K562 (cell line): ENCODE results near the gene KCNE1. TPM values are rescaled to one million over a fixed set of nuclear protein-coding genes. Genes with fewer than 3 reads are reported as not detected.

Experiments
- ATAC-seq: fragments of 200-7000 bp; cut with Tn5 transposase; 3 replicates; pipeline ENCODE4 v1.9.1; 2020; ENCODE audit warnings: moderate library complexity
- BruUV-seq: library from RNA; stranded (reverse); fragments of 400-500 nt; replicated peaks from 2 replicates; lab custom pipeline; 2021; lab: Mats Ljungman, UMichigan
- CTCF ChIA-PET: fragments of 300-600 bp; formaldehyde crosslinking; extraction: SDS; loops from one replicate; lab custom pipeline; 2021; ENCODE audit warnings: low intra/inter-chr PET ratio; lab: Yijun Ruan, JAX
- POLR2A ChIA-PET: fragments of 300-600, 350-650 bp; sonication (Branson Sonifier 250); formaldehyde crosslinking; extraction: SDS; loops from one replicate; lab custom pipeline; 2021; ENCODE audit warnings: antibody characterized with exemption, inconsistent platforms; lab: Yijun Ruan, JAX
- DNase-seq, 4 experiments: peaks; one replicate each; pipeline versions ENCODE4 v3.0.0 to v3.0.0-alpha.2; 2011 to 2018; ENCODE audit warnings: low spot score in 3 of 4, mixed read lengths in 3 of 4; ENCODE audit errors: extremely low read depth in 1 of 4
- FAIRE-seq: peaks from 2 replicates; lab custom pipeline; 2011; peaks lifted over from hg19 to GRCh38; lab: Jason Lieb, UNC
- H2AFZ ChIP-seq: 2 replicates; pipeline ENCODE4 v1.6.0; 2011; ENCODE audit warnings: low read depth, low read length, control low read depth, inconsistent platforms
- H3K27ac ChIP-seq: fragments of 200-600 bp; 3 replicates; pipeline ENCODE4 v1.8.0; 2011; ENCODE audit warnings: low read depth, mild to moderate bottlenecking, control low read depth, inconsistent platforms, low read length, moderate library complexity, mixed read lengths; ENCODE audit errors: extremely low read depth
- H3K27me3 ChIP-seq, 2 experiments: fragments of 300-600 bp in 1 of 2; 2 replicates in 1 of 2; 3 replicates in 1 of 2; pipeline versions ENCODE4 v1.6.0 to v1.8.0; 2011; ENCODE audit warnings: inconsistent platforms in 2 of 2, low read length in 2 of 2, mild to moderate bottlenecking in 1 of 2, mixed read lengths in 1 of 2, moderate library complexity in 1 of 2; ENCODE audit not compliant: control insufficient read depth in 2 of 2, insufficient read depth in 2 of 2
- H3K36me3 ChIP-seq: fragments of 300-600 bp; 3 replicates; pipeline ENCODE4 v1.8.0; 2011; ENCODE audit warnings: mild to moderate bottlenecking, low read length, inconsistent platforms; ENCODE audit not compliant: control insufficient read depth, insufficient read depth
- H3K4me1 ChIP-seq, 2 experiments: fragments of 200-600 bp in 1 of 2; replicated peaks in 1 of 2; 2 replicates in 1 of 2; 3 replicates in 1 of 2; pipeline versions ENCODE4 v1.5.1 to v1.8.0; 2011; ENCODE audit warnings: inconsistent platforms in 2 of 2, low read length in 2 of 2, mild to moderate bottlenecking in 1 of 2, mixed read lengths in 1 of 2, moderate library complexity in 1 of 2; ENCODE audit not compliant: control insufficient read depth in 2 of 2, insufficient read depth in 2 of 2
- H3K4me2 ChIP-seq: 2 replicates; pipeline ENCODE4 v1.6.1; 2011; ENCODE audit warnings: low read length, control low read depth, inconsistent platforms, mixed read lengths; ENCODE audit not compliant: insufficient read depth
- H3K4me3 ChIP-seq: fragments of 200-600 bp; sonication (generic), shearing (Covaris generic); 2 replicates; pipeline ENCODE4 v1.5.1; 2016; ENCODE audit warnings: control low read depth, inconsistent platforms
- H3K79me2 ChIP-seq: fragments of 200-600 bp; 3 replicates; pipeline ENCODE4 v1.8.0; 2011; ENCODE audit warnings: low read length, inconsistent platforms; ENCODE audit not compliant: control insufficient read depth, insufficient read depth
- H3K9ac ChIP-seq, 2 experiments: 2 replicates each; pipeline versions ENCODE4 v1.6.0 to v1.6.1; 2011; ENCODE audit warnings: low read depth in 2 of 2, low read length in 2 of 2, control low read depth in 1 of 2, inconsistent platforms in 1 of 2, mild to moderate bottlenecking in 1 of 2, mixed read lengths in 1 of 2; ENCODE audit not compliant: insufficient read depth in 1 of 2
- H3K9me1 ChIP-seq: one replicate; pipeline ENCODE4 v1.6.0; 2011; ENCODE audit warnings: inconsistent platforms, mild to moderate bottlenecking, low read length, moderate library complexity; ENCODE audit not compliant: control insufficient read depth, insufficient read depth
- H3K9me3 ChIP-seq: replicated peaks from 2 replicates; pipeline ENCODE4 v1.5.1; 2011; ENCODE audit warnings: low read depth, low read length, inconsistent platforms; ENCODE audit not compliant: control insufficient read depth, insufficient read depth
- H4K20me1 ChIP-seq: replicated peaks from 2 replicates; pipeline ENCODE4 v1.6.1; 2011; ENCODE audit warnings: low read length, inconsistent platforms, mixed read lengths; ENCODE audit not compliant: control insufficient read depth, insufficient read depth
- CBX1 ChIP-seq: sonication (generic); IDR thresholded peaks from 2 replicates; pipeline ENCODE4 v1.6.1; 2016; ENCODE audit warnings: antibody characterized with exemption, low read depth, mild to moderate bottlenecking
- CBX2 ChIP-seq: fragments of 200-600 bp; sonication (generic); IDR thresholded peaks from one replicate; pipeline ENCODE4 v1.6.1; 2012; ENCODE audit warnings: mild to moderate bottlenecking, low read length, inconsistent platforms; ENCODE audit not compliant: insufficient read depth, poor library complexity, severe bottlenecking
- MCM7 ChIP-seq, 2 experiments: fragments of 450-650 bp; IDR thresholded peaks; 2 replicates each; pipeline ENCODE4 v1.6.1; 2016 to 2018
- NCOA1 ChIP-seq: fragments of 450-650 bp; IDR thresholded peaks from 2 replicates; pipeline ENCODE4 v1.6.1; 2016; ENCODE audit warnings: low read depth
- NFE2 ChIP-seq: IDR thresholded peaks from 2 replicates; pipeline ENCODE4 v1.6.1; 2014; ENCODE audit warnings: antibody characterized with exemption, low read depth
- PTBP1 ChIP-seq: fragments of 200-400 bp; formaldehyde crosslinking; IDR thresholded peaks from 2 replicates; pipeline ENCODE4 v1.6.1; 2017; ENCODE audit warnings: low read depth, low read length
- SIRT6 ChIP-seq: IDR thresholded peaks from one replicate; pipeline ENCODE4 v1.6.1; 2012; ENCODE audit warnings: low read depth, mild to moderate bottlenecking, control low read depth, inconsistent platforms, low read length, moderate library complexity
- ZFP1 ChIP-seq: fragments of 450-650 bp; formaldehyde crosslinking; IDR thresholded peaks from 2 replicates; pipeline ENCODE4 v1.4.0; 2020; ENCODE audit warnings: mild to moderate bottlenecking, mixed read lengths
- ZNF239 ChIP-seq: fragments of 250-450 bp; sonication (Bioruptor Pico); IDR thresholded peaks from 2 replicates; pipeline ENCODE4 v1.4.0; 2020; ENCODE audit warnings: mild to moderate bottlenecking
- WGBS: fragments of 100-300 bp; shearing (Covaris generic); methylation state at CpG from one replicate; pipeline ENCODE4 v1.1.6; 2016; ENCODE audit warnings: low coverage, mixed read lengths; ENCODE audit not compliant: insufficient coverage; ENCODE audit errors: missing lambda C conversion rate; 5-methylcytosine and 5-hydroxymethylcytosine counted together
- in situ Hi-C: fragments of 300-500 bp; cut with MboI; formaldehyde crosslinking; loops from 4 replicates; pipeline ENCODE4 v1.15.0; 2018; ENCODE audit warnings: inconsistent platforms, mixed read lengths
- intact Hi-C: fragments of 100-400 bp; cut with micrococcal nuclease; formaldehyde crosslinking; loops from 2 replicates; pipeline ENCODE4 v1.14.2; 2022
- polyA plus RNA-seq, 8 experiments: library from polyadenylated mRNA; depleted of rRNA in 4 of 8; stranded (reverse) in 5 of 8; unstranded in 3 of 8; fragments of >200 nt; fragmentation: Nextera tagmentation in 2 of 8; fragmentation: Illumina TruSeq in 1 of 8; extraction: Ambion mirVana in 2 of 8; extraction: Trizol in 1 of 8; gene quantifications; 2 replicates each; pipeline versions ENCODE4 v1.2.1 to v1.2.3, GENCODE V29; 2011 to 2014; ENCODE audit warnings: inconsistent platforms in 1 of 8, missing spikeins in 1 of 8
- total RNA-seq, 7 experiments: library from RNA; depleted of rRNA in 6 of 7; stranded (reverse); fragments of >200 nt in 6 of 7; fragmentation: Illumina TruSeq in 2 of 7; extraction: Trizol in 2 of 7; gene quantifications; 2 replicates each; pipeline versions ENCODE4 v1.2.1 to v1.2.3, GENCODE V29; 2011 to 2021; ENCODE audit warnings: low replicate concordance in 1 of 7
- TF ChIP-seq, protein P1 (sequence below): fragments of 250-450 bp; sonication (Bioruptor Pico); IDR thresholded peaks from 2 replicates; pipeline ENCODE4 v1.5.0; 2022; ENCODE audit warnings: mild to moderate bottlenecking

Gene KCNE1
- total and polyA plus RNA-seq, 9 of the 15 experiments (the other 6 are each of a cell fraction or from before 2014, with no cell fraction given), result 0.05 to 0.22 (median 0.11) TPM; not detected in 3

DNA sequence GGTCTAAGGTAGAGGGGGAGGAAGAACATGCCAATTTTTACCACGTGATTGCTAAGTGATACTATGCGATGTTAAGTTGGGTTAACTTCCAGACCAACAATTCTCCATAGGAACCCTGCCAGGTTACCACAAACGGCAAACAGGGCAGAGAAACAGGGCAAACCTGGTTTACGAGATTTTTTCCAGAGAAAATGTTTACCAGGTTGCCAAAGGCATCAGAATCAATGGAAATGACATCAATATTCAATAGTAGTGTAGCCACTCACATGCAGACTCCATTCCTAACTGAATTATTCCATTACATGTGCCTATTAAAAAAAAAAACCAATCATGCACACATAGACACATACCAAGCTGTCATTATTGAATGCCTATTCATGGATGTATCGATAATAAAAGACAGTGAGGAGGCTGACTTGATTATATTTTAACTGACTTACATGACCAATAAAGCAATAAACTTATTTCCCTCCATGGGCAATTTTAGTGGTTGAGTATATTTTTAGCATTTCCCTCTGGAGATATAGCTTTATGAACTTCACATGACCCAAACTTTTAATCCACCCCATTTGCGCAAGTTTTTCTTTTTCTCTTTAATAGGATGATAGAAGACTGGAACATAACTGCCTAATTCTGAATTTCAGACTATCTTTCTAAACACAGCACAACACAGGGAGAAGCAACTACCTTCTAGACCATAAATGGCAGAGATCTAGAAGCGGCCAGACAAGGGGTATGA lies 40.5 kb upstream of the KCNE1 start:
- TF ChIP-seq, protein P1, sequence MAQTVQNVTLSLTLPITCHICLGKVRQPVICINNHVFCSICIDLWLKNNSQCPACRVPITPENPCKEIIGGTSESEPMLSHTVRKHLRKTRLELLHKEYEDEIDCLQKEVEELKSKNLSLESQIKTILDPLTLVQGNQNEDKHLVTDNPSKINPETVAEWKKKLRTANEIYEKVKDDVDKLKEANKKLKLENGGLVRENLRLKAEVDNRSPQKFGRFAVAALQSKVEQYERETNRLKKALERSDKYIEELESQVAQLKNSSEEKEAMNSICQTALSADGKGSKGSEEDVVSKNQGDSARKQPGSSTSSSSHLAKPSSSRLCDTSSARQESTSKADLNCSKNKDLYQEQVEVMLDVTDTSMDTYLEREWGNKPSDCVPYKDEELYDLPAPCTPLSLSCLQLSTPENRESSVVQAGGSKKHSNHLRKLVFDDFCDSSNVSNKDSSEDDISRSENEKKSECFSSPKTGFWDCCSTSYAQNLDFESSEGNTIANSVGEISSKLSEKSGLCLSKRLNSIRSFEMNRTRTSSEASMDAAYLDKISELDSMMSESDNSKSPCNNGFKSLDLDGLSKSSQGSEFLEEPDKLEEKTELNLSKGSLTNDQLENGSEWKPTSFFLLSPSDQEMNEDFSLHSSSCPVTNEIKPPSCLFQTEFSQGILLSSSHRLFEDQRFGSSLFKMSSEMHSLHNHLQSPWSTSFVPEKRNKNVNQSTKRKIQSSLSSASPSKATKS (CRISPR knock-in tag), result no peak
- TF ChIP-seq PTBP1 (no peak), NFE2 (no peak), MCM7 (IDR thresholded peaks at IDR 0.05) (no peak), ZNF239 (no peak), CBX2 (no peak), NCOA1 (no peak), ZFP1 (CRISPR knock-in tag) (no peak), CBX1 (no peak), SIRT6 (no peak)
- in situ Hi-C loops (no loop called here), intact Hi-C loops (no loop called here)
- H4K20me1 ChIP-seq, result no peaks in the 10 kb centered on the region
- no peaks in the 10 kb centered on the region for H3K79me2 ChIP-seq
- no peak overlapping the region for H3K9ac ChIP-seq
- no peaks in the 10 kb centered on the region; the same call in 1 of the 2 replicates for H3K9me3 ChIP-seq
- ChIA-PET CTCF (no interaction called here), POLR2A (interaction anchor here (0.9 to 1.4 kb wide), 3 partner anchors 9 to 38 kb away, joined by 3 to 5 read pairs (median 4); no protein-coding TSS in a partner anchor)
- H3K4me1 ChIP-seq, result no peaks in the 10 kb centered on the region; a peak in 1 of 5 replicates
- WGBS, result 29% methylated on average over 7 of the region's 7 CpGs
- no peaks in the 10 kb centered on the region for H3K9me1 ChIP-seq
- ATAC-seq (no peak), DNase-seq (no peak), FAIRE-seq (no peak)
- BruUV-seq, result no TSS peak
- H2AFZ ChIP-seq, result no peak overlapping the region
- no peak overlapping the region for H3K4me2 ChIP-seq
- H3K4me3 ChIP-seq, result no peak overlapping the region
- H3K36me3 ChIP-seq, result no peaks in the 10 kb centered on the region
- no peaks in the 10 kb centered on the region for H3K27me3 ChIP-seq
- no peak overlapping the region for H3K27ac ChIP-seq
